ENCODE data around the gene MANEA. TPM values are rescaled to one million over a fixed set of nuclear protein-coding genes. Genes with fewer than 3 reads are reported as not detected.

The MANEA gene
- total RNA-seq, 4 donors from 2014 or later = 7.5 to 11.4 (median 9.9) TPM

DNA sequence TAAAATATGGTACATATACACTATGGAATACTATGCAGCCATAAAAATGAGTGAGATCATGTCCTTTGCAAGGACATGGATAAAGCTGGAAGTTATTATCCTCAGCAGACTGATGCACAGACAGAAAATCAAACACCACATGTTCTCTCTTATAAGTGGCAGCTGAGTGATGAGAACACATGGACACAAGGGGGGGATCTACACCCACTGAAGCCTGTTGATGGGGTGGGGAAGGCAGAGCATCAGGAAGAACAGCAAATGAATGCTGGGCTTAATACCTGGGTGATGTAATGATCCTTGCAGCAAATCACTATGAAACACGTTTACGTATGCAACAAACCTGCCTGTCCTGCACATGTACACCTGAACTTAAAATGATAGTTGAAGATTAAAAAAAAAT is 71.3 kb downstream of the MANEA start:
- DNase-seq (ENCODE audit: low spot score in 2 of 2) = no peak
- H3K4me1 ChIP-seq = no peaks in the 10 kb centered on the region
- H3K27ac ChIP-seq = no peak overlapping the region
- TF ChIP-seq EP300 (IDR thresholded peaks at IDR 0.05) (no peak), POLR2A (IDR thresholded peaks at IDR 0.05) (no peak)
- TF ChIP-seq, protein P1, sequence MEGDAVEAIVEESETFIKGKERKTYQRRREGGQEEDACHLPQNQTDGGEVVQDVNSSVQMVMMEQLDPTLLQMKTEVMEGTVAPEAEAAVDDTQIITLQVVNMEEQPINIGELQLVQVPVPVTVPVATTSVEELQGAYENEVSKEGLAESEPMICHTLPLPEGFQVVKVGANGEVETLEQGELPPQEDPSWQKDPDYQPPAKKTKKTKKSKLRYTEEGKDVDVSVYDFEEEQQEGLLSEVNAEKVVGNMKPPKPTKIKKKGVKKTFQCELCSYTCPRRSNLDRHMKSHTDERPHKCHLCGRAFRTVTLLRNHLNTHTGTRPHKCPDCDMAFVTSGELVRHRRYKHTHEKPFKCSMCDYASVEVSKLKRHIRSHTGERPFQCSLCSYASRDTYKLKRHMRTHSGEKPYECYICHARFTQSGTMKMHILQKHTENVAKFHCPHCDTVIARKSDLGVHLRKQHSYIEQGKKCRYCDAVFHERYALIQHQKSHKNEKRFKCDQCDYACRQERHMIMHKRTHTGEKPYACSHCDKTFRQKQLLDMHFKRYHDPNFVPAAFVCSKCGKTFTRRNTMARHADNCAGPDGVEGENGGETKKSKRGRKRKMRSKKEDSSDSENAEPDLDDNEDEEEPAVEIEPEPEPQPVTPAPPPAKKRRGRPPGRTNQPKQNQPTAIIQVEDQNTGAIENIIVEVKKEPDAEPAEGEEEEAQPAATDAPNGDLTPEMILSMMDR (IDR thresholded peaks at IDR 0.05) = no peak
- WGBS, 2 donors = 91 to 93% methylated on average over 2 of the region's 2 CpGs
- H3K36me3 ChIP-seq = no peaks in the 10 kb centered on the region
- no peaks in the 10 kb centered on the region for H3K27me3 ChIP-seq
- H3K9me3 ChIP-seq = peaks cover 0 to 8% (median 0%) of the 10 kb centered on the region in 4 donors
- no peak overlapping the region for H3K4me3 ChIP-seq

DNA sequence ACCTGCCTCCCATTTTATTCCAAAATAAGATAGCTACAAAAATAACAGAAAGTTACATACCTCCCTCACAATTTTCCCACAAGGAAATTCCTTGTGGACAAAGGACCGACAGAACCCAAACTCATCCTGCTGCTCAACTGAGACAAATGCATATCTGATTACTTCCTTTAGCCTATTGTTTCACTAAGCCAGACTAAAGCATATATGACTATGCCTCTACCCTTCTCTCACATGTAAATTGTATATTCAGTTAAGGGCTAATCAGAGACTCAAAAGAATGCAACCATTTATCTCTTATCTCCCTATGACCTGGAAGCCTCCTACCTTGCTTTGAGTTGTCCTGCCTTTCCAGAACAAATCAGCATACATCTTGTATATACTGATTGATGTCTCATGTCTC is 72.1 kb downstream of the MANEA start:
- Histone ChIP-seq H3K4me1 (no peaks in the 10 kb centered on the region), H3K27ac (no peak overlapping the region), H3K9me3 (peaks cover 0 to 8% (median 0%) of the 10 kb centered on the region in 4 donors), H3K4me3 (no peak overlapping the region), H3K27me3 (no peaks in the 10 kb centered on the region), H3K36me3 (no peaks in the 10 kb centered on the region)
- no peak for DNase-seq (ENCODE audit: low spot score in 2 of 2)
- TF ChIP-seq POLR2A (IDR thresholded peaks at IDR 0.05) (no peak), EP300 (IDR thresholded peaks at IDR 0.05) (no peak)
- TF ChIP-seq, protein P1 (IDR thresholded peaks at IDR 0.05) = no peak
- 41 to 51% methylated on average over 1 of the region's 1 CpG for WGBS, 2 donors

DNA sequence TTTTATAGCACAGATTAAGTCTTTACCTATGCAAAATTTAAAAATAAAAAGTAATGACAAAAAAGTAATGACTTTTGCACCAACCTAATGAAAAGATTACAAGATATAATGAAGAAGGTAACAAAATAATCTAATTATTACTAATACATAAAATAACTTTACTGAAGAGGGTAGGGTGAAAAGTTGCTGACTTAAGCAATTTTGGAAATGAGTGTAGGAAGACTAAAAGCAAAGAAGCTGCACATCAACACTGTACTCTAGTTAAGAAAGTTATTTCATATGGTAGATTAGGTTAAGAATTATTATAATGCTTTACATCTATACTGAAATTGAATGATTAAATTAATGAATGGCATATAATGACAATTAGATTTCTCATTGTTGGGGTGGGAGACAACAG is 76.8 kb downstream of the MANEA start:
- Histone ChIP-seq H3K4me1 (no peaks in the 10 kb centered on the region), H3K4me3 (no peak overlapping the region), H3K27me3 (no peaks in the 10 kb centered on the region), H3K27ac (no peak overlapping the region), H3K9me3 (no peaks in the 10 kb centered on the region), H3K36me3 (no peaks in the 10 kb centered on the region)
- DNase-seq (ENCODE audit: low spot score in 2 of 2) = no peak
- TF ChIP-seq, protein P1 (IDR thresholded peaks at IDR 0.05) = no peak
- TF ChIP-seq EP300 (IDR thresholded peaks at IDR 0.05) (no peak), POLR2A (IDR thresholded peaks at IDR 0.05) (no peak)

DNA sequence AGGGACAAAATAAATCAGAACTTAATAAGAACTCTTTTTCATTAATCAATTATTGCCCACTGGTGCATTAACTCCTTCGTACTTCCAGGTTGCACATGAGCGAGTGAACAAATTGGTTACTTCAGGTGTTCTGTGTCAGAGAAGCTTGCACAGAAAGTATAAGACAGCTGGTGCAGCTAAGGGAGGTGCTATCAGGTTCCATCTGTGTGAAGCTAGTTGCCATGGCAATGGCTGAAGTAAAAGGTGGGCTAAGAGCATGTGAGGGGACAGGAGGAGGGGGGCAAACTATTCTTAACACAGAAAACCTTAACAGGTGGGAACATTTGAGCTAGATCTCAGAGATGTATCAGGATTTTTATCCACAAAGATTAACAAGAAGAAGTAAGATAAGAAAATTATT is 81.6 kb downstream of the MANEA start:
- Histone ChIP-seq H3K27ac (no peak overlapping the region), H3K36me3 (no peaks in the 10 kb centered on the region), H3K9me3 (no peaks in the 10 kb centered on the region), H3K27me3 (no peaks in the 10 kb centered on the region), H3K4me1 (no peaks in the 10 kb centered on the region), H3K4me3 (no peak overlapping the region)
- 84 to 90% methylated on average over 2 of the region's 2 CpGs for WGBS, 2 donors
- TF ChIP-seq, protein P1 (IDR thresholded peaks at IDR 0.05) = no peak
- TF ChIP-seq EP300 (IDR thresholded peaks at IDR 0.05) (no peak), POLR2A (IDR thresholded peaks at IDR 0.05) (no peak)
- DNase-seq (ENCODE audit: low spot score in 2 of 2) = no peak
